Peyer's patch (tissue), 4 donors: Measurements from ENCODE around the gene IQCH. TPM values are rescaled to one million over a fixed set of nuclear protein-coding genes. Genes with fewer than 3 reads are reported as not detected.

Experiments
- DNase-seq, 3 donors: peaks; one replicate each; pipeline ENCODE4 v3.0.0-alpha.2; 2017 to 2019
- H3K27ac ChIP-seq, 4 donors: fragments of 200-600 bp; sonication (generic); one replicate each; pipeline ENCODE4 v1.5.1; 2016 to 2019
- H3K27me3 ChIP-seq, 2 donors: fragments of 200-600 bp; sonication (generic); one replicate each; pipeline ENCODE4 v1.5.1; 2019
- H3K36me3 ChIP-seq, 3 donors: fragments of 200-600 bp; sonication (generic); one replicate each; pipeline ENCODE4 v1.5.1; 2016 to 2019
- H3K4me1 ChIP-seq, 4 donors: fragments of 200-600 bp; sonication (generic); one replicate each; pipeline ENCODE4 v1.5.1; 2016 to 2019
- H3K4me3 ChIP-seq, 4 donors: fragments of 200-600 bp; sonication (generic); 1 replicate in 3 of 4; 2 replicates in 1 of 4; pipeline ENCODE4 v1.5.1; 2016 to 2019; ENCODE audit warnings: mild to moderate bottlenecking in 1 of 4
- H3K9me3 ChIP-seq, 4 donors: fragments of 200-600 bp; sonication (generic); one replicate each; pipeline ENCODE4 v1.5.1; 2016 to 2019; ENCODE audit warnings: mild to moderate bottlenecking in 1 of 4
- CTCF ChIP-seq, 6 experiments: fragments of 450-650 bp in 4 of 6; fragments of 200-600 bp in 2 of 6; sonication (generic) in 1 of 6; IDR thresholded peaks; one replicate each; pipeline ENCODE4 v1.5.1; 2017 to 2019; ENCODE audit warnings: antibody characterized with exemption in 6 of 6, mild to moderate bottlenecking in 3 of 6, moderate library complexity in 1 of 6
- POLR2A ChIP-seq, 2 donors: fragments of 450-650 bp; IDR thresholded peaks; one replicate each; pipeline ENCODE4 v1.5.1; 2017; ENCODE audit warnings: antibody characterized with exemption in 2 of 2, mild to moderate bottlenecking in 2 of 2, moderate library complexity in 2 of 2
- total RNA-seq, 4 donors: library from RNA; depleted of rRNA; stranded (reverse); fragments of >200 nt; gene quantifications; one replicate each; pipeline ENCODE4 v1.1.0, GENCODE V29; 2016

Gene IQCH
- total RNA-seq, 4 donors from 2014 or later, result 0.53 to 1.2 (median 0.88) TPM

GRCh38 chr15:67372986-67373675 is 118.5 kb downstream of the IQCH start:
- Histone ChIP-seq H3K27ac (no peak overlapping the region), H3K9me3 (no peaks in the 10 kb centered on the region), H3K36me3 (no peaks in the 10 kb centered on the region), H3K27me3 (no peaks in the 10 kb centered on the region), H3K4me1 (no peaks in the 10 kb centered on the region), H3K4me3 (no peak overlapping the region)
- no peak for TF ChIP-seq POLR2A (IDR thresholded peaks at IDR 0.05)
- DNase-seq, result no peak

- H3K9me3 ChIP-seq, result no peaks in the 10 kb centered on the region
- H3K4me3 ChIP-seq, result no peak overlapping the region
- TF ChIP-seq POLR2A (IDR thresholded peaks at IDR 0.05), result no peak
- DNase-seq, result no peak
- no peak overlapping the region for H3K27ac ChIP-seq
- no peaks in the 10 kb centered on the region for H3K36me3 ChIP-seq
- H3K4me1 ChIP-seq, result no peaks in the 10 kb centered on the region
- H3K27me3 ChIP-seq, result no peaks in the 10 kb centered on the region
Measured at GRCh38 chr15:67373971-67374370, 119.4 kb downstream of the IQCH start.

GRCh38 chr15:67379530-67379929 is 124.9 kb downstream of the IQCH start:
- H3K36me3 ChIP-seq, result no peaks in the 10 kb centered on the region
- H3K9me3 ChIP-seq, result no peaks in the 10 kb centered on the region
- no peak overlapping the region for H3K4me3 ChIP-seq
- H3K4me1 ChIP-seq, result no peaks in the 10 kb centered on the region
- DNase-seq, result no peak
- no peaks in the 10 kb centered on the region for H3K27me3 ChIP-seq
- TF ChIP-seq CTCF (IDR thresholded peaks at IDR 0.05) (no peak), POLR2A (IDR thresholded peaks at IDR 0.05) (no peak)
- H3K27ac ChIP-seq, result no peak overlapping the region

- Histone ChIP-seq H3K36me3 (no peaks in the 10 kb centered on the region), H3K27ac (no peak overlapping the region), H3K27me3 (no peaks in the 10 kb centered on the region), H3K4me1 (no peaks in the 10 kb centered on the region), H3K9me3 (no peaks in the 10 kb centered on the region), H3K4me3 (no peak overlapping the region)
- no peak for DNase-seq
- TF ChIP-seq POLR2A (IDR thresholded peaks at IDR 0.05) (no peak), CTCF (IDR thresholded peaks at IDR 0.05) (no peak)
Measured at GRCh38 chr15:67380921-67381320, 126.3 kb downstream of the IQCH start.

GRCh38 chr15:67381416-67382045 is 126.9 kb downstream of the IQCH start:
- Histone ChIP-seq H3K4me1 (no peaks in the 10 kb centered on the region), H3K9me3 (no peaks in the 10 kb centered on the region), H3K36me3 (no peaks in the 10 kb centered on the region), H3K4me3 (no peak overlapping the region), H3K27me3 (no peaks in the 10 kb centered on the region), H3K27ac (no peak overlapping the region)
- no peak for DNase-seq
- TF ChIP-seq POLR2A (IDR thresholded peaks at IDR 0.05), result no peak
- no peak for TF ChIP-seq CTCF (IDR thresholded peaks at IDR 0.05)

- no peaks in the 10 kb centered on the region for H3K36me3 ChIP-seq
- TF ChIP-seq POLR2A (IDR thresholded peaks at IDR 0.05), result no peak
- TF ChIP-seq CTCF (IDR thresholded peaks at IDR 0.05), result no peak
Measured at GRCh38 chr15:67382723-67383122, 128.1 kb downstream of the IQCH start.

More at GRCh38 chr15:67382723-67383122, 128.1 kb downstream of the IQCH start:
- DNase-seq, result no peak
- Histone ChIP-seq H3K27ac (no peak overlapping the region), H3K4me3 (no peak overlapping the region), H3K4me1 (no peaks in the 10 kb centered on the region), H3K9me3 (no peaks in the 10 kb centered on the region), H3K27me3 (no peaks in the 10 kb centered on the region)
